Measurements from ENCODE around the gene CLPTM1L.

Gene CLPTM1L

DNA sequence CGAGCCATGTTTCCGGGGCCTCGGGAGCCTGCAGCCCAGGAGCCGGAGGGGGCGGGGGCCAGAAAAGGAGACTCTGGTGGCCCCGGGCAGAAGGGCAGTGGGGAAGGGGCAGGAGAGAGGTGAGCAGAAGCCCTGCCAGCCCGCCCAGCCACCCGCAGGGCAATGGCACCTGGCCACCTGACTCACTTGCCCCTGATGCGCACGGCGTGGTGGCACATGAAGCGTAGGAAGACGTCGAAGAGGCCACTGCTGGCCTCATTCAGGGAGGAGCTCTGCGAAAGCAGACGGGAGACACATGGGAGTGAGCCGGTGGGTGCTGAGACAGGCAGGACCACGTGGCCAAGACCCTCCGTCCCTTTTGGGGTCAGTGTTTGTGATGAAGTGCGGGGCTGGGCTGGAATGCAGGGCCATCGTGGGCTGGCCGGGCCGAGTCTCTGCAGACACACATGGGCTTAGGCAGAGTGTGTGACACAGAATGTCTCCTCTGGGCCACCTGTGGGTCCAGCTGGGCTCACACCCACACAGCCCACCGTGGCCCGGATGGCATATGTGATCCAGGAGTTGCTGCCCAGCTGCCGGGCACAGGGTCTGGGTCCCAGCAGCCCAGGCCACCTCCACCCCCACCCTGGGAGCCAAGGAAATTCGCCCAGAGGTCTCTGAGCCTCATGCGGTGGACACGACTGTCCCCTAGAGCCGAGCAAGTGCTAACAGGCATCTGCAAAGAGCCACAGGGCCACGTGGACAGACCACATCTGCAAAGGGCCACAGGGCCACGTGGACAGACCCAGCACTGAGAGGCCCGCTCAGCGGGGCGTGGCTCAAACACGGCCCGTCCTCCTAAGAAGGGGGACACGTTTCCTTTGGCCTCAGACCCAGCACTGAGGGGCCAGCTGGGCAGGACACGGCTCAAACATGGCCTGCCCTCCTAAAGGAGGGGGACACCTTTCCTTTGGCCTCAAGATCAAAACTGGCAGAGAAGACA is 73.7 kb downstream of the CLPTM1L start:
- DNase-seq, result no peak

DNA sequence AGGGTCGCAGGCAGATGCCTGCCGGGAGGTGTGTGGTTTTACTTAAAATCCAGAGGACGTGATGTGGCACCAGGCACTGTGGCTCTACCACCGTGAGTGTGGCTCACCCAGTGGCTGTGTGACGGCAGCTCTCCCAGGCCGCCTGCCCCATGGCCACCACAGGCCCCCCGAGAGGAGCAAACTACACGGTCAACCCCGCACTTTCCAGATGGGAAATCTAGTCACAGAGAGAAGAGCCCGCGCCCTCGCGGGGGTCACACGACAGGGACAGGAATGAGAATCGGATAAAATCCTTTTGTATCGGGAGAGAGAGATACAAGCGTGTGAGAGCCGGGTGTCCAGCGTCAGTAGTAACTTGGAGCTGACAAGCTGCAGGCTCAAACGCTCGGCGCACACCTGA is 74.5 kb downstream of the CLPTM1L start:
- no peak for DNase-seq

DNA sequence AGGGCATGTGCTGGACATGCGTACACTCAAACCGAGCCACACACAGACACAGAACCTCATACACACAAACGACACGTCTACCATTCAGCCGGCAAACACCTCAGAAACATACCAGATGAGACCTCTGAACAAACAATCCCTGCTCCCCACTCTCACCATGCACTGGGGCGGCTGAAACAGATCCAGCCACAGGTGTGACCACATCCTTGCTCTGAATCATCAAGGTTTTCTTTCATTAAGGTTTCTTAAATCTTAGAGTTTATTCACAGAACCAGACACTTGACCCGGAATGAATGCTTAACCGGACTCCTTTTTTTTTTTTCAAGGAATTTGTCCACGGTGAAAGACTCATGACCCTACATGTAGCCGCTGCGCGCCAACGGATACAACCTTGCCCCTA is 76.2 kb downstream of the CLPTM1L start:
- no peak for DNase-seq

DNA sequence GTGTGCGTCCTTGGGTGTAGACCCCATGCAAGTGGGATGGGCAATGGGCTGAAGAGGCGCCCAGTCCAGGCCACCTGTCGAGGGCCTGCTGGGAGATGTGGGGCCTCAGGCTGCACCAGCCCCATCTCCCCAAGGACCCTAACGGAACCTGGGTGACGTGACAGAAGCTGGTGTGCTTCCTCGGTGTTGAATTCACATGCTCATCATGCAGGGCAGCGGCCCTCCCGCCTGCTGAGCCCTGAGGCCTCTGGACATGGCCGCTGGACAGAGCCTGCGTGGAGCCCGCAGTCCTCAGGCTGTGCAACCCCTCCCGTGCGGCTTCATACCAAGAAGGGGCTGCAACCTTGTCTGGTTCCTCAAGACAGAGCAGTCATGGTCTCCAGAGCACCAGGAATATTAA is 76.8 kb downstream of the CLPTM1L start:
- no peak for DNase-seq

Data from suppressor macrophage treated with lipopolysaccharide for 4 hours (primary cell).